Coronary artery (tissue), 2 donors: ENCODE results near the gene EVA1C.
"Not testable (repeated sequence)": the region's sequence is repeated elsewhere in the genome, so short reads cannot be mapped to it uniquely, and the experiment has no call there.

Experiments used
- DNase-seq: peaks from one replicate; pipeline ENCODE4 v3.0.0-alpha.2; 2017; ENCODE audit warnings: low spot score
- H3K27ac ChIP-seq, 2 donors: fragments of 200-600 bp; sonication (generic); one replicate each; pipeline ENCODE4 v1.5.1; 2016 to 2019
- H3K4me3 ChIP-seq: fragments of 200-600 bp; sonication (generic); 2 replicates; pipeline ENCODE4 v1.5.1; 2016; ENCODE audit warnings: mild to moderate bottlenecking, moderate library complexity
- TF ChIP-seq, protein P1 (sequence below): fragments of 200-600 bp; sonication (generic); IDR thresholded peaks from one replicate; pipeline ENCODE4 v1.5.1; 2019; ENCODE audit warnings: antibody characterized with exemption

The EVA1C gene

GRCh38 chr21:32381571-32381970 is 30.9 kb upstream of the EVA1C start:
- TF ChIP-seq, protein P1, sequence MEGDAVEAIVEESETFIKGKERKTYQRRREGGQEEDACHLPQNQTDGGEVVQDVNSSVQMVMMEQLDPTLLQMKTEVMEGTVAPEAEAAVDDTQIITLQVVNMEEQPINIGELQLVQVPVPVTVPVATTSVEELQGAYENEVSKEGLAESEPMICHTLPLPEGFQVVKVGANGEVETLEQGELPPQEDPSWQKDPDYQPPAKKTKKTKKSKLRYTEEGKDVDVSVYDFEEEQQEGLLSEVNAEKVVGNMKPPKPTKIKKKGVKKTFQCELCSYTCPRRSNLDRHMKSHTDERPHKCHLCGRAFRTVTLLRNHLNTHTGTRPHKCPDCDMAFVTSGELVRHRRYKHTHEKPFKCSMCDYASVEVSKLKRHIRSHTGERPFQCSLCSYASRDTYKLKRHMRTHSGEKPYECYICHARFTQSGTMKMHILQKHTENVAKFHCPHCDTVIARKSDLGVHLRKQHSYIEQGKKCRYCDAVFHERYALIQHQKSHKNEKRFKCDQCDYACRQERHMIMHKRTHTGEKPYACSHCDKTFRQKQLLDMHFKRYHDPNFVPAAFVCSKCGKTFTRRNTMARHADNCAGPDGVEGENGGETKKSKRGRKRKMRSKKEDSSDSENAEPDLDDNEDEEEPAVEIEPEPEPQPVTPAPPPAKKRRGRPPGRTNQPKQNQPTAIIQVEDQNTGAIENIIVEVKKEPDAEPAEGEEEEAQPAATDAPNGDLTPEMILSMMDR, result no peak
- Histone ChIP-seq H3K4me3 (no peak overlapping the region), H3K27ac (peak overlapping the region; percentile 31 to 56)
- no peak for DNase-seq

DNA sequence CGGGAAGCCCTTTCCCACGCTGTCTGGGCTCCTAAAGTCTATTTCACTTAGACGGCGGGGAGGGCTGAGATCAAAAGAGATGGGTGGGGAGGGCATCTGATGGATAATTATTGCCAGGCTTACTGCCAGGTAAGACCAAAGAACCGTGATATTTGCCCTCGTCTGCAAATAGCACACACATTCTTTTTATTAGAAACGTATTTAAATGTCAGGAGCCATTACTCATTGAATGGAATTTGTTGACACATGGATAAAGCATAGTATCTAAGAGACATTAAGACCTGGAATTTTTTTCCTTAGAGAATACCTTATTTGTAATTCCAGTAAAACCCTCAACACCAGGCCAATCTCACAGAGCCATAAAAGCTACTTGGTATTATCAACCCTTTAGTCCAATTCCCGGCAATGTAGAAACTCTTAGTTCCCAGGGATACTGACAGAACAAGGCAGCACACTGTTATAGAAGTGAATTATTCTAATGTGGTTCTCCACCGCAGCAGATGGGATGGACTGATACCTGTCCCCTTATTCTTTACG is 30.3 kb upstream of the EVA1C start:
- Histone ChIP-seq H3K4me3 (no peak overlapping the region), H3K27ac (peak overlapping the region; percentile 31 to 56)
- TF ChIP-seq, protein P1, result no peak
- no peak for DNase-seq

DNA sequence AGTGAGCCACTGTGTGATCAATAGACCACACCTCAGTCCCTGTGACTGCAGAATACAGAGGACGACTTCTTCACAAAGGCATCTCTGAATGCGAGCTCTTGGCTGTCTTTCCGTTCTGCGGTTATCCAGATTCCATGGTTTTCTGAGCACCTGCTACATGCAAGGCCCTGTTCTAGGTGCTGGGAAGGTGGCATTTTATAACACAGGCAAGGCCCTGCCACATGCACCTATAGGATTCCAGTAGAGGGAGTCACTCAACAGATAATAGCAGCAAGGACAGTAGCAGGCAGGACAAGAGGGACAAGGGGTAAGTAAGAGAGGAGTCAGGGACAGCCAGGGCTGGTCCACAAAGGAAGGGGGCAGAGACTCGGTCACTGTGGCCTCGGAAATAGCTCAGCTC is 28.7 kb upstream of the EVA1C start:
- DNase-seq, result no peak
- no peak overlapping the region for H3K4me3 ChIP-seq
- TF ChIP-seq, protein P1, result no peak
- H3K27ac ChIP-seq, result no peak overlapping the region

- peak overlapping the region in 1 of 2 donors; percentile 10 for H3K27ac ChIP-seq
- TF ChIP-seq, protein P1, result no peak
- no peak for DNase-seq
- no peak overlapping the region for H3K4me3 ChIP-seq
Observed at GRCh38 chr21:32386195-32386870, 26.2 kb upstream of the EVA1C start.

GRCh38 chr21:32387151-32387550 is 25.4 kb upstream of the EVA1C start:
- TF ChIP-seq, protein P1, result no peak
- no peak for DNase-seq
- H3K27ac ChIP-seq, result no peak overlapping the region
- no peak overlapping the region for H3K4me3 ChIP-seq

DNA sequence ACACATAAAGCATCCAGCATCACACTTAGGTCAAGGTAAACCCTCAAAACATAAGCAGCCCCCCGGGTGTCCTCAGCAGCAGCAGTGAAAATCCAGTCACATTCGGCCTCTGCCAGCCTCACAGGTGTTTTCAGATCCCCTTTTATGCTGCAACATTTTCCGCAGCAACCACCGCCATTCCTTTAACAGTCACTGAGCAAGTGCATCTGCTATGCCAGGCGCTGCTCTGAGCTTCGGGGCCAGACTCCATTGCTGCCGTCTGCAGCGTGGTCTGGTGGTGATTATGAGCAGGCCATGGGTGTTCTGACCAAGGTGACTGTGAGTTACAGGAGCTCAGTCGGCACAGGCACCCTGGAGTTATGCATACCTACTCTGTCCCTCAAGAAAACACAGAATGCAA is 24.2 kb upstream of the EVA1C start:
- H3K27ac ChIP-seq, result no peak overlapping the region
- TF ChIP-seq, protein P1, result no peak

GRCh38 chr21:32389337-32390015 is 23.0 kb upstream of the EVA1C start:
- H3K4me3 ChIP-seq, result no peak overlapping the region
- DNase-seq, result no peak
- TF ChIP-seq, protein P1, result no peak
- no peak overlapping the region for H3K27ac ChIP-seq

More for the DNA sequence above, 24.2 kb upstream of the EVA1C start:
- H3K4me3 ChIP-seq, result no peak overlapping the region
- DNase-seq, result no peak

DNA sequence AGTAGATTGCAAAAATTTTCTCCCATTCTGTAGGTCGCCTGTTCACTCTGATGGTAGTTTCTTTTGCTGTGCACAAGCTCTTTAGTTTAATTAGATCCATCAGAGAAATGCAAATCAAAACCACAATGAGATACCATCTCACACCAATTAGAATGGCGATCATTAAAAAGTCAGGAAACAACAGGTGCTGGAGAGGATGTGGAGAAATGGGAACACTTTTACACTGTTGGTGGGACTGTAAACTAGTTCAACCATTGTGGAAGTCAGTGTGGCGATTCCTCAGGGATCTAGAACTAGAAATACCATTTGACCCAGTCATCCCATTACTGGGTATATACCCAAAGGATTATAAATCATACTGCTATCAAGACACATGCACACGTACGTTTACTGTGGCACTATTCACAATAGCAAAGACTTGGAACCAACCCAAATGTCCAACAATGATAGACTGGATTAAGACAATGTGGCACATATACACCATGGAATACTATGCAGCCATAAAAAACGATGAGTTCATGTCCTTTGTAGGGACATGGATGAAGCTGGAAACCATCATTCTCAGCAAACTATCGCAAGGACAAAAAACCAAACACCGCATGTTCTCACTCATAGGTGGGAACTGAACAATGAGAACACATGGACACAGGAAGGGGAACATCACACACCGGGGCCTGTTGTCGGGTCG is 21.8 kb upstream of the EVA1C start:
- not testable (repeated sequence) for DNase-seq, H3K27ac ChIP-seq, H3K4me3 ChIP-seq
